ENCODE measurements around the gene TAOK3.

- TF ChIP-seq CTCF (conservative IDR thresholded peaks at IDR 0.05) (no peak), EZH2 (IDR thresholded peaks at IDR 0.05; ENCODE audit: low read depth) (no peak)
Measured at GRCh38 chr12:118332511-118332910, 40.2 kb downstream of the TAOK3 start.
